NCI-H2081 (cell line): ENCODE measurements around the gene LYZL1.
"Not testable (repeated sequence)": the region's sequence is repeated elsewhere in the genome, so short reads cannot be mapped to it uniquely, and the experiment has no call there.

Experiments
- DNase-seq, 2 experiments: peaks; one replicate each; lab custom pipeline; 2025; lab: John Stamatoyannopoulos, UW

Gene LYZL1

DNA sequence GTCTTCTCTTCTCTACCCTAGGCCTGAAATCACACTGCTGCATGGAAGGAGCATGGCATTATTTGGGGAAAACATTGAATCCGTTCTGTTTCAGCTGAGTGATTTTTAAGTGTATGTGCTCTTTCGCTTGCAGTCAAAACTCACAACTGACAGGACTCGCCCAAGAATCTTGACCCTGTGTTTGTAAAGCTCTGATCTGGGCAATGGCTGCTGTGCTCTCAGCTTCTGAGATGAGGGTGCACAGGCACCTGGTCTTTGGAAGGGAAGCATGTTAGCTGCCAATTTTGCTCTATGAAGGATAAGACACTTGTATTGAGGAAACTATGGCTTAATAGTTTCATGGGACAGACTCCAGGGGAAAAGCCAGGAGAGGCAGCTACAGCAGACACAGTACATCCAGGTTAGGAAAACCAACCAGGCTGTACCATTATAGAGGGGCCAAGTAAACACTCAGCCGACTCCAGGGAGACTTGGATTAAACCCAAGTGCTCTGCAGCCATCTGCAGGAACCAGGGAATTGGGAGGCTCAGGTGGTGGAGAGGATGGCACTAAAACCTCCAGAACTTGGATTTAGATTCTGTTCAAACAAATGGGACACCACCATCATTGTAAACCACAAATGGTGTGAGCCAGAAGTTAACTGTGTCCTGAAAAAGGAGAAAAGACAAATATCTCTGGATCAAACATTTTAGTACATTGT, 43.3 kb downstream of the LYZL1 start:
- peak in 1 of 2 experiments; percentile 30 for DNase-seq

DNA sequence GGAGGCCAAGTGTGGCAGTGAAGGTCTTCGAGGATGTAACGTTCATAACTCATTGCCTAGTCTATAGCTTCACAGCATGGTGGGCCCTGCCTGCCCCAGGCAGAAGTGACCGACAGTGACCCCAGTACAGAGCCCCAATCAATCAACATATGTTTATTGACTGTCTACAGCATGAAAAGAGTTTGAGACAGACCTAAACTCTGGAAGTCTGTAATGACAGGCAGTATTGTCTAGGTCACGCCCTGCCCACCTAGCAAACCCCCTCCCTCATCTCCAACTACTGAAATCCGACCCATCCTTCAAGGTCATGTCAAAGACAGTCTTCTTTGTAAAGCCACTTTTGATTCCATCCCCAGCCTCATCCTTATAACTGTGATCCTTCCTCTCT, 43.9 kb downstream of the LYZL1 start:
- DNase-seq, result no peak

DNA sequence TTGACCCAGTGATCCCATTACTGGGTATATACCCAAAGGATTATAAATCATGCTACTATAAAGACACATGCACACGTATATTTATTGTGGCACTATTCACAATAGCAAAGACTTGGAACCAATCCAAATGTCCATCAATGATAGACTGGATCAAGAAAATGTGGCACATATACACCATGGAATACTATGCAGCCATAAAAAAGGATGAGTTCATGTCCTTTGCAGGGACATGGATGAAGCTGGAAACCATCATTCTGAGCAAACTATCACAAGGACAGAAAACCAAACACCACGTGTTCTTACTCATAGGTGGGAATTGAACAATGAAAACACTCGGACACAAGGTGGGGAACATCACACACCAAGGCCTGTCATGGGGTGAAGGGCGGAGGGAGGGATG, 48.7 kb downstream of the LYZL1 start:
- DNase-seq, result not testable (repeated sequence)

DNA sequence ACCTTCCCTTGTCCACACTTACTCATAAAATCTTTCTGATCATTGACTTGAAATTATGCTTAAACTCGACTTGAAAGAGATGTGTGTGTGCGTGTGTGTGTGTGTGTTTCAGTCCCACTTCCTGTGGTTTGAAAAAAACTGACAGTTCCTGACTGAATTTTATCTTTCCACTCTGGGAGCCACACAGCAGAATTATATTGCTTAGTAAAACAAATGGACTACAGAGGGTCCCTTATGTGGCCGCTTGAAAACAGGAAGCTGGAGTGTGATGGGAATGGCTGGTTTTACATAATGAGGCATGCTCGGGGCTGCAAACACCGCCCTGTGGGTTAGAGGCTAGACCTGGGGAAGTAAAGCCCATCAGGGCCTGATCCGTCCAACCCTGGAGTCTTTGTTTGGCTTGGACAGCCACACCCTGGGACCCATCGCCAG, 54.8 kb downstream of the LYZL1 start:
- no peak for DNase-seq

DNA sequence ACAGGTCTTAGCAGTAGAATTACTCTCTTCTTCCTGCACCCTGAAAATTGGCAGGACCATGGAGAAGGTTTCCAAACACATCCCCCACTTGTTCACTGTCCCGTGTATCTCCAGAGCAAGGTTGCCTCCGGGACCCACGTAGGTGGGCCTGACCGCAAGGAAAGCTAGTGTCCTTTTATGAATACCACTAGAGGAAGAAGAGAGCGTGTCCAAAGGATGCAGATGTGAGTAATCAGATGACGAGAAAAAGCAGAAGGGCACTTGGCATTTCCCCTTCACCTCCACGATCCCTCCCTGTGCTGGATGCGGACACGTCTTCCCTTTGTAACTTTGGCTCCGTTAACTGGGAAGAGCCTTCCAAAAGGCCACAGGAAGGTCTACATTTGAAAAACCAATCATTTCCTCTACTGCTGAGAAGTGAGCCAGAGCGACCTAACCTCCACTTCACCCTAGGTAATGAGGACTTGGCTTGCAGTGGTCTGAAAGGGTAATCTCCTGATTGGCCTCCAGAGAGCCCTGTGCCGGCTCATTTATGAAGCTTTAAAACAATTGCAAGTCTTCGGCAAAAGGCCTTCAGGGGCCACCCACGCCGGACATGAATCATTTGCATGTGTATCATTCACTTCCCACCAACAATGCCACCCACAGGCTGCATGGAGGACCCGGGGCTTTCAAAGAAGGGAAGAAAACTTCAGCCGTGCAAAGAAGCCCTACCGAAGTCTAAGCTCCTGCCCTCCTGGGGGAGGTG, 55.4 kb downstream of the LYZL1 start:
- no peak for DNase-seq

DNA sequence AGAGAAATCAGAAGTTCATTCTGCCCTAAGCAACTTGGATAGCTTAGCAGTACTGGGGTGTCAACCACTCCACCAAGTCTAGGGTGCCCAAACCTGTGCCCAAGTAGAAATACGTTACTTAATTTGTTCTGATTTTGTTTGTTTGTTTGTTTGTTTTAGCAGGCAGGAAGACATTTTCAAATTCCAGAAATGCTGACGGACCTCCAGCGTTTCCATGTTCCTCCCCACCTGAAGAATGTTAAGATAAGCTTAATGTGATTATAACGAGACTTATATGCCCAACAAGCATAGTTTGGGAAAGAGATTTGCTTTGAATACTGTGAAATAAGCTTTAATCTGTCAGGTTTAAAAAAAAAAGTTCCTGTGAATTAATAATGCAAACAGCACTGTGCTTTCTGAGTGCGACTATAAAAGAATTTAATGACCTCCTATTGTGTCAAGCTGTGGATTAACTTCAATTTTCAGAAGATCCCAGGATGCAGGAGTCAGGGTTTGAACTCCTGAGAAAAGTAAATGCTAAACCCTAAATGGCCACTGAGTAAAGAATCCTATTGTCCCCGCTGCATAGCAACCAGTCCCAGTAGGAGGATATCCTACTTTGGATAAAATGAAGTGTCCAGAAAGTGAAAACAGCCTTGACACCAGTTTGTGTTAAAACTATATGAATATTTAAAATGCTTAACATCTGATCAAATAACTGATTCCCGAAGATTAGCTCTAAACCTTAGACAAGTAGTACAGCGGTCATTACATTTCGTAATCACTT, 56.5 kb downstream of the LYZL1 start:
- DNase-seq, result no peak

DNA sequence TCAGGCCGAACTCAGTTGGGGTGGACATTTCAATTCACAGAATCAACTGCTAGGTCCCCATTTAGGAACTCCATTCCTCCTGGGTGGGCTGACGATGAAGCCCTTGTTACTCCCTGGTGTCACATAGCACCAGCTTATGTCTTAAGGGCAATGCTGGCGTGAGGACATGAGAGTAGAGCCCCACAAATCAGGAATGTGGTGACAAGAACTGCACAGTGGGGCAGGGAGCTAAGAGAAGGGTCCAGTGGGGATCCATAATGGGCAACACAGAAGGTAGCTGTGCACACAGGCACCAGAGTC, 57.0 kb downstream of the LYZL1 start:
- no peak for DNase-seq

DNA sequence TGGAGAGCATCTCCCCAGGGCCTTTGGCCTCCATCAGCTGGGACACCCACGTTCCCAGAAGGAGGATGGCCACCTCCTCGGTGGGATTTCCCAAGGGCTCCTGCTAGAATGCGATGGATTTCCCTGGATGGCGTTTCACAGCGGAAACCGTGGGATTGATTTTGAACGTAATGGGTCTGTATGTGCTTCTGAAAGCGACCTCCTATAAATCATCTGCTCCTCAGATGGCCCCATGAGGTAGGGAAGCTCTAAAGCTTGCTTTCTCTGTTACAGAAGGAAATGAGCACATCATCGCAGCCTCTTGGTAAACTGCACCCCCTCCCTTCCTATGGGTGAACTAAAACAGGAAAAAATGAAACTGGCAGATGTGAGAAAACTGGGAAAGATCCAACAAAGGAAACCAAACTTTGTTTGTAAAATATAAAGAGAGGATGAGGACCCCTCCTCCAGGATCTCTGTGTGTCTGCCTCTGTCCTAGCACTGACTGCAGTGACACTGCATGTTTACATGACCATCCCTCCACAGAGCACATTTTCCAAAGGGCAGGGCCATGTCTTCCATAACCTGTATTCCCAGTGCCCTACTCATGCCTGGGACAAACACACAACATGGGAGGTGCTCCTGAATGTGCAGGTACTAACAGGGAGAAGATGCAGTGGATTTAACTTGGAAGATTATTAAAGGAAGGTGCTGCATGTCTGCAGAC, 57.6 kb downstream of the LYZL1 start:
- DNase-seq, result no peak

DNA sequence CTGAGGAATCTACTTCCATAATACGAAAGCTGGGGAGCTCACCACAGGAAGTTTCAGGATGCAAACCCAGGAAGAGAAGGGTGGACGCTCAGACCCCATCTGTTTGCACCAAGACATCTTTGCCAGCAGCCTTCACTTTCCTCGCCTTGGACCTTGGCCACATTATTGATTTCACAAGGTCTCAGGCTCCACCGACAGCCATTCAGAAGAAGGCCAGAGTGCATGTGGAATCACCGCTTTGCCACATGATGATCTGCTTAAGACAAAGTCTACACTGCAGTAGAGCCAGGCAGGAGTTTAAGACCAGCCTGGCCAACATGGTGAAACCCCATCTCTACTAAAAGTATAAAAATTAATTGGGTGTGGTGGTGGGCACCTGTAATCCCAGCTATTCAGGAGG, 60.0 kb downstream of the LYZL1 start:
- DNase-seq, result no peak

DNA sequence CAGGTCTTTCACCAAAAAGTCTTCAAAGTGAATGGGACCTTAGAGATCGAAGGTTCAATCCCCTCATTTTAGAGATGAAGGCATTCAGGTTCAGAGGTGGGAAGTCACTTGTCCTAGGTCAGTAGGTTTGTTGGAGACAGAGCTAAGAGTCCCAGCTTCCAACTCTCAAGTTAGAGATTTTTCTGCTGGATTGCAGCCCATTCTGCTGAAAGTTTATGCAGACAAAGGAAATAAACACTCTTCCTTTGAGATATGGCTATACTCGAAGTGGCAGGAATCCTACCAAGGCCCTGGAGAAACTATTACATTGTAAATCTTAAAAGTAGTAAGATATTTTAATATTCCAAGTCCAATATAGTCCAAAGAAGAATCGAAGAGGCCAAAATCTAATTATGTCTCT, 64.4 kb downstream of the LYZL1 start:
- no peak for DNase-seq

DNA sequence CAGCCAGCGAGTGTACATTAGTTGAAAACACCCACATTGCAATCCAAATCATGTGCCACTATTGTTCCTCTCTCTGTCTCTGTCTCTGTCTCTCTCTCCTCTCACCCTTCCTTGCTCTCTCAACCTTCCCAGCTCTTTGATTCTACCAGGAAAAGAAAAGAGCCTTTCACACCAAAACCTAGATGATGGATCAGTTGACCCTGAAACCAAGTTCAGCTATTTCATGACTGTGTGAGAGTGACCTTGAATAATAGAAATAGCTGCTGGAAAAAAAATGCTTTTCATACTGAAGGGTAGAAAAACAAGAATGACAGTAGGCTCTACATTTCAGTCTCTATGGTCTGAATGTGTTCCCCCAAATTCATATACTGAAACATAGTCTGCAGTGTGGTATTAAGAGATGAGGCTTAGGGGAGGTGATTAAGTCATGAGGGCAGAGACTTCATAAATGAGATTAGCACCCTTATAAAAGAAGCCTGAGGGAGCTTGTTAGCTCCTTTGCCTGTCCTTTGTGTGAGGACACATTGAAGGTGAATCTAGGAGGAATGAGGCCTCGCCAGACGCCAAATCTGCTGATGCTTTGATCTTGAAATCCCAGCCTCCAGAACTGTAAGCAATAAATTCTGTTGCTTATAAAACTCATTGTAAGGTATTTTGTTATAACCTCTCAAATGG, 65.2 kb downstream of the LYZL1 start:
- DNase-seq, result no peak

DNA sequence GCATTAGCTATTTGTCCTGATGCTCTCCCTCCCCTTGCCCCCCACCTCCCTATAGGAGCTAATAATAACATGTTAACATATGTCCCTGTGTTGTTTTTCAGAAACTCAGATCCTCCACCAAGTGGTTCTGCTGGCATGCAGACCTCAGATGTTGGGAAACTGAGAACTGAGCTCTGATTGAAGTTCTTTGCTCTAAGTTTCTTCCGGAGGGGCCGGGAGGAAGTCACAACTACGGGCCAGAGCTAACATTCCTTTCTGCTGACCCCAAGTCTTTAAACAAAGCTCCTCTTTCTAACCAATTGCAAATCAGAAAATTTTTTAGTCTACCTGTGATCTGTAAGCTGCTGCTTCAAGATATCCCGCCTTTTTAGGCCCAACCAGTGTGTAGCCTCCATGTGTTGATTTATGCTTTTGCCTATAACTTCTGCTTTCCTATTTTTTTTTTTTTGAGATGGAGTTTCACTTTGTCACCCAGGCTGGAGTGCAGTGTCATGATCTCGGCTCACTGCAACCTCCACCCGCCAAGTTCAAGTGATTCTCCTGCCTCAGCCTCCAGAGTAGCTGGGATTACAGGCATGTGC, 66.6 kb downstream of the LYZL1 start:
- no peak for DNase-seq

DNA sequence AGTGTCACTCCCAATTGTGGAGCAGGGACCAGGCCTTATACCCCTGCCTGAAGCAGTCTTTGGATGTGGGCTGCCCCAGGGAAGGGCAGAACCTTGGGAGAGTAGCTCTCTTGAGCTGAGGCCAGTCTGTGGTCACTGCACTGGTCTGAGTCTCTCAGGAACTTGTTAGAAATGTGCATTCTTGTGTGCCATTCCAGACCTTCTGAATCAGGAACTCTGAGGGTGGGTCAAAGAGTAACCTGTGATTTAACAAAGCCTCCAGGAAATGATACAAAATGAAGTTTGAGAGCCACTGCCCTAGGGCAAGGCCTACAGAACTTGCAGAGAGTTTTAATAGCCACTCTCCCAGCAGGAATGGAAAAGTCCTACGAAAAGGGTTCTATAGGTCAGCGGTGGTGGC, 68.1 kb downstream of the LYZL1 start:
- DNase-seq, result no peak

DNA sequence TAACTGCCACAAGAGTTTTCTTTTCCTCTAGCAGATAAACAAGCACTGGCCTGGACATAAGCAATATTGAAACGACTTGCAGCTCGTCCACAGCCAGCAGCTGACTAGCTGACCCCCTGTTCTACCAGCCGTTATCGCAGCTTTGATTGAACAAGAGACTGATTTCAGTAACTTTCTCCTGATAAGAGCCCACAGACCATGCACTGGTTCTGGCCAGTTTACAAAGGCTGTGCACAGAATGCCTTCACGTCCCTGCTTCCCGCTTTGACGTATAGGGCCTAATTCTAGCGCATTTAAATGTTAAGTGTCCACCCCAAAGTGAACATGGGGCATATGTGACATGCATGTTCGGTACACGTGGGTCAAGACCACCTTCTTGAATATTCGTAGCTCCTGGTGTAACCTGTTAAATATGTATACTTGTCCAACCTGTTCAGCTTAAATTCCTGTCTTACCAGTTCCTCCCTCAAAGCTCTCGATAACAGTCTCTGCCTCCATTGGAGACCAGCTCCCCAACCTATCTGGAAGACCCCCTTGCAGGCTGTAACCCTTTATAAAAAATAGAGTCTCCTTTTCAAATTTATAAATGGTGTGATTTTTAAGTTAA, 69.2 kb downstream of the LYZL1 start:
- no peak for DNase-seq

DNA sequence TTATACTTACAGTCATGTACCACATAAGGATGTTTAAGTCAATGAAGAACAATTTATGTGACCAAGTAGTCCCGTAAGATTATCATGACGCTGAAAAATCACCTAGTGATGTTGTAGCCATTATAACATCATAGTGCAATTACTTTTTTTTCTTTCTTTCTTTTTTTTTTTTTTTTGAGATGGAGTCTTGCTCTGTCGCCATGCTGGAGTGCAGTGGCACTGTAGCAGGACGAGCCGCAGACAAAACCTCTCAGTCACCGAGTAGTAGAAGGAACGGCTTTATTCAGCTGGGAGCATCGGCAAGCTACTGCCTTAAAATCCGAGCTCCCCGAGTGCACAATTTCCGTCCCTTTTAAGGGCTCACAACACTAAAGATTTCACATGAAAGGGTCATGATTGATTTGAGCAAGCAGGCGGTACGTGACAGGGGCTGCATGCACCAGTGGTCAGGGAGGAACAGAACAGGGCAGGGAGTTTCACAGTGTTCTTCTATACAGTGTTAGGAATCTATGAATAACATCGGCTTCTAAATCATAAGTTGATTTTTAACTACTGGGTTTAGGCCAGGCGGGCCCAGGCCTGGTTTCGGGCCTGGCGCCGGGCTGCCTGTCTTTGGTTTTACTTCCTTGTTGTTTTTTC, 71.5 kb downstream of the LYZL1 start:
- not testable (repeated sequence) for DNase-seq
